GM21515 (cell line): Measurements from ENCODE around the gene ITGB5.

Experiments
- ATAC-seq: cut with Tn5 transposase; IDR thresholded peaks from one replicate; pipeline ENCODE4 v1.9.1; 2021; ENCODE audit not compliant: unreplicated experiment

ITGB5 gene

DNA sequence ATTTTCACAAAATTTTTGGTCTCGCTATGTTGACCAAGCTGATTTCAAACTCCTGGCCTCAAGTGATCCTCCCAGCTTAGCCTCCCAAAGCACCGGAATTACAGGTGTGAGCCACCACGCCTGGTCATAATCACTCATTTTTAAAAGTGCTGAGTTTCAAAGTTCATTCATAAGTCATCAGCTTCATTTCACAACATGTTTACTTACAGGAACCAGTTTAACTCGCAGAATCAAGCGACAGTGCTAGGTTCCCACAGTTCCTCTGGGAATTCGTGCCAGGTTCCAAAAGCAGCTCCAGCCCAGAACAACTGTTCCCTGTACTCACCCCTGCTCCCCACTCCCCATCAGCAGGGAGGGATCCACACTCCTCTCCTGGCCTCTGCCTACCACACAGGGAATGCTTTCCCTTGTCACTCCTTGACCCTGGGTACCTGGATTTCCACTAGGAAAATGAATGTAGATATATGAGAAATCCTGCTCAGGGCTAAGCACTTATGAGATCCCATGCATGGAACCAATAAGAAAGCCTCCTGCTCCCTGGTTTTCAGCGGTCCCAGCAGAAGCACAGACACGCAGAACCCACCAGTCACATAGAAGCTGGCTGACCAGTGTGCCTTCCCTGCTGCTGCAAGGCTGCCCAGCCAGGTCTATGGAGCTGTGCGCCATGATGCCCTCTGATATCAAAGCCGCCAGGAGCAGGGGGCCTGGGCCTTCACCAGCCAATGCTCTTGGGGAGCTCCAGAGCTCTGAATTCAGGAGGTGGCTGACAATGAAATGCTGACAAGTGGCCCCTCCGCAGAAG, 72.3 kb downstream of the ITGB5 start:
- no peak for ATAC-seq

DNA sequence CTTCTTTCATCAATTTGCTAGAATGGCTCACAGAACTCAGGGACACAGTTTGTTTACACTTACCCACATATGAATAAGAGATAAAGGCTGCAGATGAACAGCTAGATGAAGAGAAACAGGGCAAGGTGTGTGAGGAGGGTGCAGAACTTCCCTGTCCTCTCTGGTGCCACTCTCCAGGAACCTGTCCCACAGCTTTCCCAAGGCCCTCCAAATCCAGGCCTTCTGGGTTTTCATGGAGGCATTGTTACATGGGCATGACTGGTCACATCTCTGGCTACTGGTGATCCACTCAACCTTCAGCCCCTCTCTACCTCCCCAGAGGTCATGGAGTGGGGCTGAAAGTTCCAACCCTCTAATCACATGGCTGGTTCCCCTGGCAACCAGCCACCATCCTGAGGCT, 73.6 kb downstream of the ITGB5 start:
- no peak for ATAC-seq

DNA sequence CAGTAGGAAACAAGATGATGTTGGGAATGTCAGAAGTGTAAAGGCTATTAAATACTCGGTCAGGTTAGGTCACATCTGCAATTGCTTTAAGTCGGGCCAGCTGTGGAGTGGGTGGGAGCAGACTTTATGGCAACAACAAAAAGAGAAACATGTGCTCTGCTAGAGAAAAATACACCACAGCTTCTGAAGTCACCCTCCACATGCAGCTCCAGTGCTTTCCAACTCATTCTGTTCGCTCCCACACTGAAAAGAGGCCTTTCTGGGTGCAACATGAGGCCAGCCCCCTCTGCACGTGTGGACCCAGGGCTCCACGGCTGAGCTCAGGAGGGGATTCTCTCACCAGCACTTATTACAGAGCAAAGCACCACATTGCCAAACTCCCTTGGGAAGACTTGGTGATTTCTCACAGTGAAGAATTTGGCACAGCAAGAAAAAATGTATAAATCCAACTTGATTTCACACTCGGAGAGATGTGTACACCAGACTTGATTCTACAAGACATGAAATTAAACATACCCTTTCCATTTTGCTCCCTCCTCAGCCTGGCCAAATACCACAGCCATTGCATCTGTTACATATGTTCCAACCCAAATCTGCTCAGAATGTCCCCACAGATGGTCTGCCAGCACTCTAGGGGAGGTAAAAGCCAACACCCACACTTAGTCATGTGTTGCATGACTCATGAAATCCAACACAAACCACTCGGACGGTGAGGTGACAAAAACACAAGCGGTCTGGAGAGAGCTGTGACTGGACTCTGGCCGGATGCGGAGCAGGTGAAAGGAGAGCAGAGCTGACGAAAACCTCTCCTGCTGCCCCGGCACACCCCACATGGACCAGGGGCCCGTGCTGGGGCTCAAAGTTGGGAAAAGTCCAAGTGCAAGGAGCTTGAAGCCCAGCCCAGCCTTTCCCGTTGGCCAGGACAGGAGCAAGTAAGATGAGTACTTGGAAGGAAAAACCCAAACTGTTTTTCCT, 74.6 kb downstream of the ITGB5 start:
- no peak for ATAC-seq

DNA sequence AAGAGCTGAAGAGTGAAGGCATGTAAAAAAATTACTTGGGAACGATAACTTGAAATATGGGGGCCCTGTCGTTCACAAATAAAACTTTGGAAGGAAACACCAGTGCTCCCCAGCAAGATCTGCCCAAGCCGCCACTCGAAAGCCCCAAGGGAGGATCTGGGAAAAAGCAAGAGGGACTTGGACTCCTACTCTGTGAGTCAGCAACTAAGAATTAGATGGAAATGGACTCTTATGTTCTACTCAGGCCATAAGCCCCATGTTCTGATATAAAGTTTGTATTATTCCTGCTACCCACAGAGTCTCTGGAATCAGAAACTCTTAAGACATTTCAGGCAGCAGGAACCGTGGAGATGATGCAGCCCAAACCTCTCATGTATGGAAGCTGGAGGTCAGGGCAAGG, 75.7 kb downstream of the ITGB5 start:
- no peak for ATAC-seq

DNA sequence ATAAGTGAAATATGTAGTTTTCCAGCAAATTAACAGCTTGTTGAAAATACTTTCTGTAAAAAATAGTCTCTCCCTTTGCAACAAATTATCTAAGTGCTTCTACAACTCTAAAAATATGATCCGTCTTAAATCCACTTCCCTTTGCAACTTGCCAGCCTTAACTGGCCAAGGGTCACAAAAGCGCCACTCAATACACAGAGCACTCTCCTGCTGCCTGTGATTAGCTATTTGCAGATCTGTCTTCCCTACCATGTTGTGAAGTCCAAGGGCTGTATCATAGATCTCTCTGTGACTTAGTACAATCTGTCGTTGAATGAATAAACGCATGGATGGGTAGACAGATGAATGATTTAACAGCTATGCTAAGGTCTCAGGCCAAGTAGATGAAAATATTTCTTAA, 76.2 kb downstream of the ITGB5 start:
- no peak for ATAC-seq

DNA sequence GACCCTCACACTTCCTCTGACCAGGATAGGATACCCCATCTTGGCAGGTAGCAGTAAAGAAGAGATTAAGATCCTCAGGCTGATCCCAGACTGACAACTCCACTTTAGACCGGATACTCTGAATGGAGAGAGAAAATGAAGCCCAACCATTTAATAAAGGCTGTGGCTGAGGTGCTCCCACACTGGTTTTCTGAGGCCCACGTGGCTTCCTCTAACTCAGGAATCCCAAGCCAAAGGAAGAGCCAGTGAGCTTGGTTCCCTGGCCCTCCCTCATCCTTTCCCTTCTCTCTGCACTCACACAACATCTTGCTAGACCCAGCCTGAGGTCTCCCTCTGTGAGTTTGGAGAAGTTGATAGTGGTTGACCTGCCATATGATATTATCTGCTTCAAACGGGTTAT, 78.1 kb downstream of the ITGB5 start:
- no peak for ATAC-seq

DNA sequence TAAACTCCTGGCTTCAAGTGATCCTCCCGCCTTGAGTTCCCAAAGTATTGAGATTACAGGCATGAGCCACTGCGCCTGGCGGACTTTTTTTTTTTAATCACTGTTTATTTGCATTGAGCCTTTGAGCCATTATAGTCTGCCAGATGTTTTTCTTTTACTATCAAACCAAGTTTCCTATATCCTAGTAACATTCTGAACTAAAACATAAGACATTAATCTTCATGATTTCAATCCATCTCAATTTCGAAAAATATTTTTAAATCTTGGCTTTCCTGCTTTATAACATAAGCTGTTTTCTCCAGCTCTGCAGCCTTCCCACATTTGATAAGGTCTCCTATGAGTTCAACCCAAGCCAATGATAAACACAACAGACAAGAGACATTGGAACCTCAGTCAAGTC, 81.5 kb downstream of the ITGB5 start:
- ATAC-seq = no peak

DNA sequence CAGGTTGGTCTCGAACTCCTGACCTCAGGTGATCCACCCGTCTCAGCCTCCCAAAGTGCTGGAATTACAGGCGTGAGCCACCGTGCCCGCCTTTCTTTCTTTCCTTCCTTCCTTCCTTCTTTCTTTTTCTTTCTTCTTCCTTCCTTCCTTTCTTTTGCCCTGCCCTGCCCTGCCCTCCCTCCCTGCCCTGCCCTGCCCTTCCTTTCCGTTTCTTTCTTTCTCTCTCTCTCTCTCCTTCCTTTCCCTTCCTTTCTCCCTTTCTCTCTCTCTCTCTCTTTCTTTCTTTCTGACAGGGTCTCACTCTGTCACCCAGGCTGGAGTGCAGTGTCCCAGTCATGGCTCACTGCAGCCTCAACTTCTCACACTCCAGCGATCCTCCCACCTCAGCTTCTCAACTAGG, 82.3 kb downstream of the ITGB5 start:
- ATAC-seq = no peak

DNA sequence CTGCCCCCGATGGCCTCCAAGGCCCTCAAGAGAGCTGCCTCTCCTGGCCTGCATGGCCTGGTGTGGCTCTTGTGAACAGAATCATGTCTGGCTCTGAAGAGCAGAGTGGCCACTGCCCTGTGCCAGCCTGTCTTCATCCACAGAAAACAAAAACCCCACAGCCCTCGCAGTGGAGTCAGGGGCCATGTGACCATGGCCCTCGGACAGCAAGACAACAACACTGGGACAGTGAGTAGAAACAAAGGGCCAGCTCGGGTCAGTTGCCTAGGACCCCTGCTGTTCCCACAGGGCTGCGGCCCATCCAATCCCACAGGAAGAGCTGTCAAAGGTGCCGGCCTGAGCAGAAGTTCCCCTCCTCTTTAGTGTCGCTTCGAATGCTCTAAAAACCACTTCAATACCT, 84.5 kb downstream of the ITGB5 start:
- ATAC-seq = no peak

DNA sequence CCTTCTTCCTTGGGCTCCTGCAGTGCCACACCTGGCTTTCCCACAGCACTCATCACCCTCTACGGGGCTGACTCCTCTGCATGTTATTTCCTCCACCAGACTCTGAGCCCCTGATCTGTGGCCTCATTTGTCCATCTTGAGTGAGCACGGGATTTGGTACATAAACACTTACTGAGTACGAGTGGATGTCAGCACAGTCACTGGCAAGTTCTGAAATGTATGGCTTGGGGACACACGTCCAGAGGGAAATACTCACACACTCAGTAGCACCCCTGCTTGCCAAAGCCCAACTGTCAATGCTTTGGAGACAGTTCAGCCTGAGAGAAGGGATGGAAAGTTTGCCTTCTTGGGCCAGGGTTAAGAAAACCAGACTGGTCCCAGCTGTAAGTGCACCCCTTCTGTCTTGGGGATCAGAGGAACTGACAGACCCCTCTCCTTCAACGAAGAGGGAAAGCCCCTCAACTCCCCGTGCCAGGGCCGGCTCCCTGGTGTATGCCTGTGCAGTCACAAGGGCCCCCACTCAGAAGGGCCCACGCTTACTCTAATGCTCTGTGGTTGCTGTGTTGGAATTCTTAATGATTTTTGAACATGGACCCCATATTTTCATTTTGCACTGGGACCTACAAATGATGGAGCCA, 85.0 kb downstream of the ITGB5 start:
- no peak for ATAC-seq

DNA sequence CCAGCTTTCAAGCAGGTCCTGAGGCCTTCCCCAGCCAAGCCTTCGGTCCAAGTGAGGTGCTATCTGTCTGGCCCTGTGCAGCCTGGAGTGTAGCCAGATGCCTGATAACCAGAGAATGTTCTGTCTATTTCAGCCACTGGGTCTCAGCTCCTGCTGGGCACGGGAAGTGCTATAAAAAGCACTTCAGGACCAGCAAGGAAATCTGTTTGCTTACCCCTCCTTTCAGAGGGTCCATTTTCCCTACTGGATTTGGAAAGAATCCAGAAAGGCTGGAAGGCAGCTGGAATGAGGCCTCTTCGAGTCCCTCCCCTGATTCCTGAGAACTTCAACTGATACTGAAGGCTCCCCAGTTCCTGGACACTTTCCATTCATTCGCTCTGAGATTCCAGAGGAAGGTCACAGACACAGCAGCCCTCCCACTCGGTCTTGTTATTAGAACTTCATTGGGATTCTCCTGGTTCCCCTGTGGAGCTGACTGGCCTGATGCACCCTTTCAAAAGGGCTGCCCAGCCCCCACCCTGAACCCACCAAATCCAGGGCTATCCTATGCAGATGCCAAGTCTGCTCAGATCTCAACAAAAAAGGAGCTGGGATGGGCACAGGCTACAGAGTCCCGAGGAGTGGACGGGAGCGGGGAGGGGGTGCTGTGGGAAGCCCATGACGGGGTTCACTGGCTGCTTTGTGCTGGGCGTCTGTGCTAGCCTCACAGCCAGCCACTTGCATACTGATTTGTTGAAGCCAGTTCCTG, 86.5 kb downstream of the ITGB5 start:
- ATAC-seq = no peak

DNA sequence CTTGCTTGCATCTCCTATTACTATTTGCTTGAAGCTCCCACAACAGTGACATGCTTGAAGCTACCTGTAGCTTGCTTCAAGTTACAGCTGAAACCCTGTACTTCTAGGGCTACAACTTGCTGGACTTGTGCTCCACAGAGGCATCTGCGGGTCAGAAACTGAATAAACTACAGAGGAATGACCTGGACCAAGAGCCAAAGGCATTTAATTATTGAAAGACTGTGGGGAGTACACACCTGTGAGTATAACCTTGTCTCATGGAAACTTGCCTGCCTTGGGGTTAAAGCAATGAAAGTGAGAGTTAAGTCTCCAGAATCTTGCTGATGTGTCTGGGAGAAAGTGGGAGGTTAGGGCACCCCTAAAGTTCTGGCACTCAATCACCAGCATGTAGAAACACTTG, 87.1 kb downstream of the ITGB5 start:
- no peak for ATAC-seq

DNA sequence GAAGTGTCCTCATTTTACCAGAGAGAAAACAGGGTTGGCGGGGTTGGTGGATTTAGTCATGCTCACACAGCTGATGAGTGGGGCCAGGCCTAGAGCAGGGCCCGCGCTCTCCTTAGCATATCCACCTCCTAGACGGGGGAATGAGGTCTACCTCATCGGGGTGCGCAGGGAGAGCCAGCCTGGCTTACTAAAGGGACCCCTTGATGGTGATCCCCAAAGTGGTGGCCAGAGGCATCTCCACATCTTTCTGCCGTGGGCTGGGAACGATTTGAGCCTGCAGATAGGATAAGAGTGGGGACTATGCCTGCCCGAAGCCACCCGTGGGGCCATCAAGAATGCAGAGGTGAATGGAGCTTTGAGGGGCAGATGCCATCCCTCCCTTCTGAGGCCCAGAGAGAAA, 87.5 kb downstream of the ITGB5 start:
- no peak for ATAC-seq

DNA sequence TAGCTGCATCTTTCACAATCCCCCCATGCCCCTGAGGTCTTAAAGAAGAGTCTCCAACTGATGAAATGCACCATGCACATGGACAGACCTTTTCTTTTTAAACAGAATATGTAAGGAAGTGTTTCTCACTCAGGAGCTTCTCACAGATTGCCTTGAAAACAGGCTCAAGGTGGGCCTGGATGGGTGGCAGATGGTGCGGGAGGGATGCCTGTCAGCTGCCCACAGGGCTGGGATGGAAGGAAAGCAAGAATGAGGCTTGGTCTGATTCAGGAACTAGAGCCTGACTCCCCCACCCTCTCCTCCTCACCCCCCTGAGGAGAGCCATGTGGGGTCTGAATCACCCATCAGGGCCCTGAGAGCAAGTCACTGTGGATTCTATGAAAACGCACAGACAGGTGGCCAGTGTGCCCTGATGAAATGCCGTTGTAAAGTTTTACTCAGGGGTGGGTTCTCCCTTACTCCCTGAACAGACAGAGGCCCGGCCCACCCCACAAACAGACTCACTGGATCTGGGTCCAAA, 89.7 kb downstream of the ITGB5 start:
- ATAC-seq = no peak

DNA sequence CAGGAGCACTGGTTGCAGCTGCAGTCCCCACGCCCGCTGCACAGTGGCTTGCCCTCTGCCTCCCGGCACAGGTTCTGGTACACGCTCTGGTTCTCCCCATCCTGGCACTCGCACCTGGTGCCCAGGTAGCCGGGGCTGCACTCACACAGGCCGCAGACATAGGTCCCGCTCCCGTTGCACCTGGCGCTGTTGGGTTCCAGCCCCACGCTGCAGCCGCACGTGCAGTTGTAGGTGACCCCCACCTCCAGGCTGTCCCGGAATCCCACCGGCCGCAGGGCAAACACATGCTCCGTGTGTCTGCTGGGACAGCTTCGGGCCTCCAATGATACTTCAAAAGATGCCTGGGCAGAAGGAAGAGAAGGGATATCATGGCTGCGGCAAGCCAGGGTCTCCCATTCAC, 90.7 kb downstream of the ITGB5 start:
- no peak for ATAC-seq

DNA sequence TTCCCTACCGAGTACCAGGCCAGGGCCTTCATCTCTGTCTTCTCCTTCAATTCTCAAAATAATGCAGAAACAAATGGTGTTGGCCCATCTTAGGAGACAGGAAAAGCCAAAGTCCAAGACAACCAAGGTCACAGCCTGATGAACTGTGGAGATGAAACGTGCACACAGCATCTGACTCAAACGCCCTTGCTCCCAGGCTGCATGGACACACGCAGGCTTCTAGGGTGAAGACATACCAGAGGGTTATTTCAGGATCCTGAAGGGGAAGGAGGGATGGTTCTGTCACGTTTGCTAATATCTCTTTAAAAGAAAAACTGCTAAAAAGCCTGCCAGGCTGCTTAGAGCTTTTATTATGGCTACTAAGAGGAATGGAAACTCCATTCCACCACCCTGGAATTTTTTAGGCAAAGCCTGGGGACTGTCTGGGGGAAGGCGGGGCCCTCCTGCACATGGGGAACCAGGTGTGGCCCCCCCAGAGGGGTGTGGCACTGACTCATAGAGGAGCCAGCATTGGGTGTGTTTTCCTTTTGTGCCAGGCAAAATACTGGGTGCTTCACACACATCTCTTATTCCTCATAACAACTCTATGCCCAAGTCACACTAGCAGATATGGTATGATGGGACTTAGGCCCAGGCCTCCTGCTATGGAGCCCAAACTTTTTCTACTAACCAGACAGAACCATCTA, 94.0 kb downstream of the ITGB5 start:
- ATAC-seq = no peak

DNA sequence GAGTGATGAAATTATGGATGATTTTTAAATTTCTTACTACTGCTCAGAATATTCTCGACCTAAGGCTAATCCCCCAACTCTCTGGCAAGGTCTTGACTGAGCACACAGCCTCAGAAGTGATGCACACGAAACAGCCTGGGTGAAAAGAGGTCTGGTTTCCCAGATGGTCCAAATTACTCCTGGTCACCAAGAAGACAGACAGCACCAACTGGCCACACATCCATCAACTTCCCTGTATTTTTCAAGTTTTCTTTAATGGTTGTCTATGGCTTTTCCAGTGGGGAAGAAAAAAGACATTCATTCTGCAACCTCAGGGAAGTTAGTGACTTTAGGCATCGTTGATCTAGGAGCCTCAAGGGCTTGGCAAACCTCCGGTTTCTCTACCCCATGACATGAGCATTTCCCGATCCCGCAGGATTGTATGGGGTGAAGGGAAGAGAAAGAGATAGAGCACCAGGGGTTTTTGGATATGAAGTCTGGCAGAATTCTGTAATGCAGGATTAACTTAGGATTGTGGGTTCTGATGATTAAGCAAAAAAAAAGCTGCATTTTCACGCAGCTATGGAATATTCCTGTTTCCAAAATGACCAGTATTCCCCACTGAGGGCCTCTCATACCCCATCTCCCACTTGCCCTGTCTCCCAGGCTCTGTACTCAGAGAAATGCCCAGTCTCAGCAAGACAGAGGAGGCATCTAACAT, 94.7 kb downstream of the ITGB5 start:
- ATAC-seq = no peak

DNA sequence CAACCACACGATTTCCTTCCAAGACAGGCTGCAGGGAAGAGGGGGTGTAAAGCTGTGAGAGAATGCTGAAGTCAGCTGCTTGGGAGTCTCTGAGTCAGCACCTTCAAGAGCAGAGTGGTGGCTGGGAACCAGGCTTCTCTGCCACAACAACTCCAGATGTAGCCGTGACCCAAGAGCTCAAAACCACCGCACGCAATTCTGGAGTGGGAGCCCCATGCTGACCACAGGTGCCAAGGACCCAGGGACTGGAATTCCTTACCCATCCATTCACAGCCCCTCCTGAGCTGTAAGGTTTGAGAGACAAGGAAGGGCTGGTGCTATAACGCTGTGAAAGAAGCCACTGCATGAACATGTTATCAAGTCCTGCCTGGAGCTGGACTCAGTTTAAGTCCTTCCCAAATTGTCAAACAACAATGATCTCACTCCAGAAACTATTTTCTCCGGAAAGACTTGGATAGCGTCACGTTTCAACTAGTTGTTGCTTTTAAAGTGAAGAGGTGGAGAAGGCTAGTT, 95.5 kb downstream of the ITGB5 start:
- no peak for ATAC-seq

DNA sequence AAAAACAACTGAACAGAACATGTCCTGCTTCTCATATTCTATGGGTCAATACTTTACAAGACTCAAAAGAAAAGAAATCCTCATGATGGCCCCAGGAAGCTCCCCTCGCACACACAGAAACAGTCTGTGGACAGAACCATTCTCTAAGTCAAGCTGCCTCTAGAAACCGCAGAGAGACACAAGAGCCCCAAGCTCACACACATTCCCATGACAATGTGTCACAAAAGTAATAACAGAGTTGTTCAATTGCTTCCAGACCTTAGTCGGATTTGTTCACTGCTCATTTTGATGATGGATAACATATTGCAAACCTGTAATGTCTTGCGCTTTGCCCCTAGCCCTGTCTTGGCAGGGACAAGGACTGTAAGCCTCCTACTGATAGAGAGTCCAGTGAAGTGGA, 96.0 kb downstream of the ITGB5 start:
- no peak for ATAC-seq
